ENCODE data around the gene ZFP14.

ZFP14 gene

GRCh38 chr19:36409841-36410240 lies 30.8 kb upstream of the ZFP14 start:
- TF ChIP-seq CTCF (IDR thresholded peaks at IDR 0.05) (no peak), ZFX (IDR thresholded peaks at IDR 0.05; ENCODE audit: borderline replicate concordance) (no peak)

GRCh38 chr19:36408101-36408500 lies 29.1 kb upstream of the ZFP14 start:
- TF ChIP-seq CTCF (IDR thresholded peaks at IDR 0.05) = no peak
- TF ChIP-seq ZFX (IDR thresholded peaks at IDR 0.05; ENCODE audit: borderline replicate concordance) = no peak
- H3K27ac ChIP-seq = no peak overlapping the region

More at GRCh38 chr19:36409841-36410240, 30.8 kb upstream of the ZFP14 start:
- H3K27ac ChIP-seq = no peak overlapping the region

GRCh38 chr19:36404498-36404897 lies 25.5 kb upstream of the ZFP14 start:
- no peak for TF ChIP-seq ZFX (IDR thresholded peaks at IDR 0.05; ENCODE audit: borderline replicate concordance)
- TF ChIP-seq CTCF (IDR thresholded peaks at IDR 0.05) = no peak

GRCh38 chr19:36401475-36401874 lies 22.5 kb upstream of the ZFP14 start:
- TF ChIP-seq CTCF (IDR thresholded peaks at IDR 0.05) (no peak), ZFX (IDR thresholded peaks at IDR 0.05; ENCODE audit: borderline replicate concordance) (no peak)
- H3K27ac ChIP-seq = no peak overlapping the region

More at GRCh38 chr19:36404498-36404897, 25.5 kb upstream of the ZFP14 start:
- no peak overlapping the region for H3K27ac ChIP-seq

GRCh38 chr19:36398571-36398970 lies 19.6 kb upstream of the ZFP14 start:
- TF ChIP-seq CTCF (IDR thresholded peaks at IDR 0.05) (no peak), ZFX (IDR thresholded peaks at IDR 0.05; ENCODE audit: borderline replicate concordance) (no peak)
- no peak overlapping the region for H3K27ac ChIP-seq

- no peak overlapping the region for H3K27ac ChIP-seq
- no peak for TF ChIP-seq CTCF (IDR thresholded peaks at IDR 0.05)
- TF ChIP-seq ZFX (IDR thresholded peaks at IDR 0.05; ENCODE audit: borderline replicate concordance) = no peak
Observed at GRCh38 chr19:36392916-36393673, 14.1 kb upstream of the ZFP14 start.

- H3K27ac ChIP-seq = peak overlapping the region; percentile 71
- TF ChIP-seq ZFX (IDR thresholded peaks at IDR 0.05; ENCODE audit: borderline replicate concordance) (no peak), CTCF (IDR thresholded peaks at IDR 0.05) (no peak)
Observed at GRCh38 chr19:36379510-36379819, 464 bp upstream of the ZFP14 start.
